GM19035 (cell line): ENCODE data around the gene TRPC1.
"Not testable (repeated sequence)": the region's sequence is repeated elsewhere in the genome, so short reads cannot be mapped to it uniquely, and the experiment has no call there.

Experiments
- ATAC-seq: cut with Tn5 transposase; IDR thresholded peaks from one replicate; pipeline ENCODE4 v1.9.1; 2021; ENCODE audit not compliant: unreplicated experiment

TRPC1 gene

GRCh38 chr3:142723968-142724681, at the start of gene TRPC1:
Gene TRPC1, plus strand, starts transcription at chr3:142724034. Its CDS starts 526 bp downstream, at chr3:142724560.
- ATAC-seq, result peak; percentile 93

DNA sequence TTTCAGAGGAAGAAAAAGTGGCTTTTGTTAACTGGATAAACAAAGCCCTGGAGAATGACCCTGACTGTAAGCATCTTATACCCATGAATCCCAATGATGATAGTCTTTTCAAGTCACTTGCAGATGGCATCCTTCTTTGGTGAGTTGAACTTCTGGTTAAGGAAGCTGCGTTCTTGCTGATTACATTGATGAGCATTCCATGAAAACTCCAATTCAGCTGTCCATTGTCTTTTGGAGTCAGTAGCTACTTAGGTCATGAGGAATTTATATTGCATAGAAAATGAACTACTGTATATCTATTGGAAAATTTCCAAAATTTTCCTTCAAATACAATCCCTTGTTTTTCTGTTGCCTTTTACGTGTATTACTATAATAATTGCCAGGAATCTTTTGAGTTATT, 47.7 kb upstream of the TRPC1 start:
- ATAC-seq, result no peak

- ATAC-seq, result no peak
These were observed 43.1 kb upstream of the TRPC1 start for GRCh38 chr3:142680710-142681109.

- no peak for ATAC-seq
These were observed 33.2 kb upstream of the TRPC1 start for GRCh38 chr3:142690613-142691012.

DNA sequence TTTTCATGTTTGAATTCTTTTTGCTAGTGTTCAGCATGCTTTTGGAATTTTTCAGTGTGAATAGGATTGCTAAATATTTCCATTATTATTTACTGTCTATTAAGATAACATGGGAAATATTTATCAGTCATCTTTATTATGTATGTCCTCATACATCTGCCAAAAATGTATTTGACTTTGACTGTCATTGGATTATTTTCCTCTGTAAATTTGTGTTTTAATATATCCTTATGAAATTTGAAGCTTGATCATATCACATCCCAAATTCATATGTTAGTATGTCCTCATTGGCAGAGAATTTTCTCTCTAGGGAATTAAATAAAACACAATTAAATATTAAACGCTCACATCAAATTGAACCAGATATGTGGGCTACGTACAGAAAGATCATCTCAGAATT, 32.3 kb upstream of the TRPC1 start:
- ATAC-seq, result no peak

DNA sequence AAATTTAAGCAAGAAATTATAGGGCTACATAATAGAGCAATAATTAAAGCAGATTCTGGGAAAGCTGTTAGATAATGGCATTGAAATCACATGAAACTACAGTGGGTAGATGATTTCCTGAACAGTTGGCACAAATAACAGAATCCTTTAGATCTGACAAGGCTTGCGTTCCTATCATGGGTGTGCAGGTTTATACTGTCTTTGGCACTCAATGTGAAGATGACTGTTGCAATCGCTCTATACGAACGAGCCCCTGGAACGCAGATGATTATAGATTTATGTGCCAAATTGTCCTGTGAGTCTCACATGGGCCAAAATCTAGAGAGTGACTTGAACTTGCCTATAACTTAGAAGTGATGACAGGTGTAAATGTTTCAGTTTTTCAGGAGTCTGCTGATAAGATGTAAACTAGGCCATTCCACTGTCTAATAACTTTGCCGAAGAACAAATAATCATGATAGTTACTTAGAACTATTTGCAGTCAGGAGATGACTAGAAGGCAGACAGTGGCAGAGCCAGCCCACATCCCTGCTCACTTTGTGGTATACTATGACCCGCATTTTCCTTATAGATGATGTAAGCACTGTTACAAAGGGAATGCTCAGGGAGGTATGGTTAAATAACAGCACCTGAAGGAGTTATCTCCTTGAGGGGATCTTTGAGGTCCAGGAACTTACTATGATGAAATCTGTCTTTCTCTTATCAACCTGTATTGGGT, 30.5 kb upstream of the TRPC1 start:
- no peak for ATAC-seq

- no peak for ATAC-seq
These were observed 29.6 kb upstream of the TRPC1 start for GRCh38 chr3:142694225-142694624.

DNA sequence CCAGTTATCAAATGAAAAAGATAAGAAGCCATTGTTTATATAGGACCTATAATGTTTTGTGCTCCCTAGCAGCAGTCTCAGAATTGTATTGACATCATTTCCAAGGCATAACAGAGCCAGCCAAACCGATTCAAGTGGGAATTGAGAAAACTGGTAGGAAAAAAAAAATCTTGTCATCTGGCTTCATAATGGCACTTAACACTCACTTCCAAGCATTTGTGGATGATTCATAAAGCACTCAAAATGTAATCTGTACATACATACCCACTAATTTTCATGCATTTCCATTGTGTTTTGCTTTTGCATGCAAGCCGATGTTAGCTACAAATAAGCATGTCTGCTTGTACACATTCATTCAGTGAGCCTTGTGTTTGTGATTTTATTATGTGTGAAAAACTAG, 18.6 kb upstream of the TRPC1 start:
- no peak for ATAC-seq

- no peak for ATAC-seq
These were observed 17.3 kb upstream of the TRPC1 start for GRCh38 chr3:142706321-142707127.

DNA sequence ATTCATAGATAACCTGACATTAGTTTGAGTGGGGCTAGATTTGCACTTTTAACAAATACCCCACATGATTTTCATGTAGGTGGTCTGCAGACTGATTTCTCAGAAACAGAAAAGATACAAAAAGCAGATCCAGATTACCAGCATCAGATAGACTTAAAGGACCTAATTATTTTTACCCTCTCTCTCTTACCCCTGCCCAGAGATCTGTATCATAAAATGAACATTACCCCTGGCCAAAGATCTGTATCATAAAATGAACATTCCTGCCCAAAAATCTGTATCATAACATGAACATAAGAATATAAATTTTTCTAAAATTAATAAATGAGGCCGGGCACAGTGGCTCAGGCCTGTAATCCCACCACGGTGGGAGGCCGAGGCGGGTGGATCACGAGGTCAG, 14.6 kb upstream of the TRPC1 start:
- ATAC-seq, result no peak

DNA sequence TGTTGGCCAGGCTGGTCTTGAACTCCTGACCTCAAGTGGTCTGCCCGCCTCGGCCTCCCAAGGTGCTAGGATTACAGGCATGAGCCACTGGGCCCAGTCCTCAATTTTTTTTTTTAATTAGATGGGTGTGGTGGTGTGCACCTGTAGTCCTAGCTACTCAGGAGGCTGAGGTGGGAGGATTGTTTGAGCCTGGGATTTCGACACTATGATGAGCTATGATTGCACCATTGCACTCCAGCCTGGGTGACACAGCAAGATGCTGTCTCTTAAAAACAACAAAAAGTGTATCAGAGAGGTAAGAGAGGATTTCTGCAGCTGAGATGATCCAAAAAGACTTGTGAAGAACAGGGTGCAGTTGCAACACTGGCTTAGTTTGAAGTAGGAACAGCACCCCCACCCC, 9.0 kb upstream of the TRPC1 start:
- not testable (repeated sequence) for ATAC-seq

DNA sequence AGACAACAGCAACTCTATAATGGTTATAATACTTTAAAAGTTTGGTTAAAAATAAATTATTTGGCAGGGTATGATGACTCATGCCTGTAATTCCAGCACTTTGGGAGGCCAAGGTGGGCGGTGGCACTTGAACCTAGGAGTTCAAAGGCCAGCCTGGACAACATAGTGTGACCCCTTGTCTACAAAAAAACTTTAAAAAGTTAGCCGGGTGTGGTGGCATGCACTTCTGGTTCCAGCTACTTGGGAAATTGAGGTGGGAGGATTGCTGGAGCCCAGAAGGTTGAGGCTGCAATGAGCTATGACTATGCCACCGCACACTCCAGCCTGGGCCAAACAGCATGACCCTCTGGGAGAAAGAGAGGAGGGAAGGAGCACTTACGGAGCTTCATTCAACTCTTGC, 7.7 kb upstream of the TRPC1 start:
- ATAC-seq, result no peak

GRCh38 chr3:142723665-142723967, 218 bp upstream of the TRPC1 start:
- ATAC-seq, result peak; percentile 35

GRCh38 chr3:142724682-142725356, 985 bp downstream of the TRPC1 start:
- peak; percentile 26 for ATAC-seq

GRCh38 chr3:142725357-142725739, 1.5 kb downstream of the TRPC1 start:
- ATAC-seq, result no peak

DNA sequence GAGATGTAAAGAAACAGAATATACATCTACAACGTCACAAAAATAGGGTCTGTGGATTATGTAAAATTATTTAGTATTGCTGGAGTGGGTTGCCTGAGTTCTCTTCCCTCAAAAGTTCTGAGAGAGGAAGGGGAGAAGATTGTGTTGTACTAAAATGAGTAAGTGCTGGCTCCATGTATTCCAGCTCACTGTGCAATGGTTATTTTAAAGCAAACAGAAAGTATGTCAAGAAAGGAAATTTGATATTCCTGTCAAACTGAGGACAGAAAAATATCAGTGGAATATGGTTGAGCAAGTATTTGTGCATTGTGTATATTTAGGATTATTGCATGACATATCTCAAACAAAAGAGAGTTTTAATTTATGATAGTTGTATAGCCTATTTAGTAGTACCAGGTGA, 2.2 kb downstream of the TRPC1 start:
- no peak for ATAC-seq

- no peak for ATAC-seq
These were observed 8.2 kb downstream of the TRPC1 start for GRCh38 chr3:142732066-142732465.

- ATAC-seq, result no peak
These were observed 11.0 kb downstream of the TRPC1 start for GRCh38 chr3:142734834-142735233.

- ATAC-seq, result no peak
These were observed 11.6 kb downstream of the TRPC1 start for GRCh38 chr3:142735462-142735861.

DNA sequence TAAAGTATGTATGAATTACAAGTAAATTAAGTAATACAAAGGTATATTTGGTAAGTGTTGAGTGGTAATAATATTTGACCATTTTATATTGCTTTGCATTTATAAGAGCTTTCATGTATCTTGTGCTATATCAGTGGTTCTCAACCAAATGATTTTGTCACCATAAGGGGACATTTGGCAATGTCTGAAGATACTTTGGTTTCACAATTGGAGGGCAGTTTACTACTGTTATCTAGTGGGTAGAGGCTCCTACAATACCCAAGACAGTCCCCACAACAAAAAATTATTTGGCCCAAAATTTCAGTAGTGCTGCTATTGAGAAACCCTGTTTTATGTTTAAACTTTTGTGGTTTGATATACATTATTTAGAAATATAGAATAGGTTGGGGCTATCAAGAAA, 14.6 kb downstream of the TRPC1 start:
- ATAC-seq, result no peak

DNA sequence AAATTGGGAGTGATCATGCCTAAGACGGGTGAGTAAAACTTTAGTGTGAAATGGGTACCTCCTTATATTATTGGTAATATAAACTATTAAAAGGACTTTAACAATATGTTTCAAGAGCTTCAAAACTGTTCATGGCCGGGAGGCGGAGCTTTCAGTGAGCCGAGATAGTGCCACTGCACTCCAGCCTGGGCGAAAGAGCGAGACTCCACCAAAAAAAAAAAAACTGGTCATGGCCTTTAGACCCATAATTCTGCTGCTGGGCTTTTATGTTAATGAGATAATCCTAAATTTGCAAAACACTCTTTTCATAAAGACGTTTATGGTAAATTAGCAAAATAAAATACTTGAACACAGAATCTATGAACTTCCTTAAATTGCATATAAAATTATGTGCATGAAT, 22.8 kb downstream of the TRPC1 start:
- no peak for ATAC-seq
